H1 (cell line): ENCODE results near the gene TGM3. TPM values are rescaled to one million over a fixed set of nuclear protein-coding genes. Genes with fewer than 3 reads are reported as not detected.

Experiments
- BCL11A ChIP-seq, 2 experiments: IDR thresholded peaks; one replicate each; pipeline ENCODE4 v1.6.1; 2011; ENCODE audit warnings: low read depth in 2 of 2, low read length in 2 of 2, mild to moderate bottlenecking in 2 of 2
- FOSL1 ChIP-seq: IDR thresholded peaks from 2 replicates; pipeline ENCODE4 v1.6.1; 2011; ENCODE audit warnings: mild to moderate bottlenecking, low read depth, low read length, moderate library complexity; ENCODE audit not compliant: insufficient read depth
- JUN ChIP-seq: IDR thresholded peaks from 2 replicates; pipeline ENCODE4 v1.6.1; 2011; ENCODE audit warnings: low read depth, mild to moderate bottlenecking, improper control_type of control experiment, low read length
- NANOG ChIP-seq: IDR thresholded peaks from 2 replicates; pipeline ENCODE4 v1.6.1; 2011; ENCODE audit warnings: low read length, low read depth, mild to moderate bottlenecking, inconsistent platforms; ENCODE audit not compliant: insufficient read depth, poor library complexity, severe bottlenecking
- SUZ12 ChIP-seq: fragments of 200-600 bp; sonication (generic); IDR thresholded peaks from 2 replicates; pipeline ENCODE4 v1.6.1; 2012; ENCODE audit warnings: mild to moderate bottlenecking, inconsistent platforms, low read length, moderate library complexity, mixed read lengths
- TAF1 ChIP-seq: IDR thresholded peaks from 2 replicates; pipeline ENCODE4 v1.6.1; 2011; ENCODE audit warnings: mild to moderate bottlenecking, low read depth, low read length
- TBP ChIP-seq: IDR thresholded peaks from 2 replicates; pipeline ENCODE4 v1.6.1; 2011; ENCODE audit warnings: low read depth, low read length, improper control_type of control experiment
- TEAD4 ChIP-seq: IDR thresholded peaks from 2 replicates; pipeline ENCODE4 v1.6.1; 2012; ENCODE audit warnings: low read depth, low read length, inconsistent platforms, mixed read lengths
- polyA plus RNA-seq, 7 experiments: library from polyadenylated mRNA; depleted of rRNA in 3 of 7; stranded (reverse) in 5 of 7; unstranded in 2 of 7; fragments of >200 nt in 5 of 7; fragments of 200-250 nt in 2 of 7; gene quantifications; 1 replicate in 5 of 7; 2 replicates in 1 of 7; 4 replicates in 1 of 7; pipeline versions ENCODE4 v1.2.1 to v1.2.3, GENCODE V29; 2011 to 2013; ENCODE audit warnings: missing spikeins in 2 of 7, mixed read lengths in 2 of 7
- total RNA-seq: library from RNA; stranded (reverse); fragmentation: NEBNext Ultra II Directional; extraction: Animal tissue kit (Norgen Biotek cat#: 25700); gene quantifications from 2 replicates; pipeline ENCODE4 v1.2.1, GENCODE V29; 2021

Gene TGM3
- total and polyA plus RNA-seq, 2 of the 8 experiments (the other 6 are each of a cell fraction or from before 2014, with no cell fraction given) = 0.12 TPM; not detected in 1

DNA sequence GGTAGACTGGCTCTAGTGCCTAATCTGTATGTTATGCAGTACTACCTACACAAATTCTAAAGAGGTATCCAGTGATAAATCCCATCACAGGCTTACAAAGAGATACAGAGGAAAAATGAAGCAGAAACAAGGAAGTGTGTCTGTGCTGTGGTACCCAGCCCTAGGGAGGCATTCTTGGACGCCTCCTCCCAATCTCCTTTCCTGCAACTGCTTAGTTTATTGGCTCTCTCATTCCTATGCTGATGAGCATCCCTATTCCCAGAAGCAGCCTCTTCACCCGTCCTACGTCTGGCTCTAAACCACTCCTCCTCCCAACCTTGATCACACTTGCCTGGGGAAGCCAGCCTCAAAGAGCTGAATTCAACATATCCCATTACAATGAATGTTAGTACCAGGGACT, 50.4 kb downstream of the TGM3 start (continued):
- TF ChIP-seq NANOG = no peak
- TF ChIP-seq TBP = no peak
- no peak for TF ChIP-seq SUZ12
- no peak for TF ChIP-seq TEAD4
- no peak for TF ChIP-seq TAF1
- no peak for TF ChIP-seq FOSL1
- TF ChIP-seq JUN = no peak
- no peak for TF ChIP-seq BCL11A (IDR thresholded peaks at IDR 0.05; ENCODE audit: low read depth in 2 of 2, low read length in 2 of 2)
